ENCODE data around the gene TEAD1.

The TEAD1 gene

GRCh38 chr11:12789054-12789453 is 114.8 kb downstream of the TEAD1 start:
- H4K8ac ChIP-seq (ENCODE audit: low read depth, low read length), result no peak overlapping the region
- no peak overlapping the region for H3K9ac ChIP-seq (ENCODE audit: low read depth, low read length, poor library complexity)
- no peak for DNase-seq (ENCODE audit: low spot score)
- H3K14ac ChIP-seq (ENCODE audit: low read length), result no peak overlapping the region
- H2BK15ac ChIP-seq (ENCODE audit: low read length), result no peak overlapping the region
- no peaks in the 10 kb centered on the region for H3K27me3 ChIP-seq (ENCODE audit: control insufficient read depth in 3 of 3, insufficient read depth in 3 of 3, low read depth in 1 of 3, low read length in 3 of 3)
- no peak overlapping the region for H3K4me2 ChIP-seq (ENCODE audit: insufficient read depth, low read length, poor library complexity, severe bottlenecking)
- no peak overlapping the region for H3K4ac ChIP-seq (ENCODE audit: low read length)
- H3K79me1 ChIP-seq (ENCODE audit: low read depth, low read length), result peaks cover 8% of the 10 kb centered on the region
- peaks cover 3 to 31% of the 10 kb centered on the region in 2 donors for H3K36me3 ChIP-seq (replicated peaks in 1 of 2; ENCODE audit: control insufficient read depth in 2 of 2, insufficient read depth in 2 of 2, low read length in 2 of 2)
- no peaks in the 10 kb centered on the region for H3K9me3 ChIP-seq (replicated peaks in 1 of 2; ENCODE audit: control insufficient read depth in 2 of 2, insufficient read depth in 1 of 2, low read depth in 1 of 2, low read length in 2 of 2)
- H2AK5ac ChIP-seq (ENCODE audit: low read depth, low read length), result no peak overlapping the region
- H3K4me1 ChIP-seq (ENCODE audit: control insufficient read depth in 2 of 2, insufficient read depth in 1 of 2, low read depth in 1 of 2, low read length in 2 of 2), result peaks cover 3 to 19% of the 10 kb centered on the region in 2 donors
- H2BK12ac ChIP-seq (ENCODE audit: low read length), result no peak overlapping the region
- H3K27ac ChIP-seq (replicated peaks; ENCODE audit: low read length), result no peak overlapping the region
- H3K23ac ChIP-seq (ENCODE audit: low read depth, low read length, poor library complexity), result no peak overlapping the region
- no peak overlapping the region for H2AFZ ChIP-seq (ENCODE audit: low read length)
- no peak overlapping the region for H3K18ac ChIP-seq (ENCODE audit: low read length)
- no peak overlapping the region for H2BK5ac ChIP-seq (ENCODE audit: low read length)
- no peak overlapping the region for H4K91ac ChIP-seq (ENCODE audit: low read depth, low read length, poor library complexity)
- no peak overlapping the region for H2BK120ac ChIP-seq (ENCODE audit: low read depth, low read length)
- no peak overlapping the region for H3K4me3 ChIP-seq (ENCODE audit: low read length in 2 of 2)
- no CpG with 5 or more reads among the region's 1 CpG for WGBS, 2 donors (ENCODE audit: extremely low coverage in 2 of 2, insufficient read length in 2 of 2, insufficient replicate concordance in 1 of 2)

- Histone ChIP-seq H3K18ac (ENCODE audit: low read length) (peak overlapping the region; percentile 50), H2BK15ac (ENCODE audit: low read length) (no peak overlapping the region), H2AFZ (ENCODE audit: low read length) (no peak overlapping the region), H3K4ac (ENCODE audit: low read length) (no peak overlapping the region), H3K14ac (ENCODE audit: low read length) (no peak overlapping the region), H3K23ac (ENCODE audit: low read depth, low read length, poor library complexity) (peak overlapping the region; percentile 68), H3K27ac (replicated peaks; ENCODE audit: low read length) (no peak overlapping the region), H3K9ac (ENCODE audit: low read depth, low read length, poor library complexity) (no peak overlapping the region), H2AK5ac (ENCODE audit: low read depth, low read length) (no peak overlapping the region), H3K4me1 (ENCODE audit: control insufficient read depth in 2 of 2, insufficient read depth in 1 of 2, low read depth in 1 of 2, low read length in 2 of 2) (peaks cover 8 to 18% of the 10 kb centered on the region in 2 donors), H2BK5ac (ENCODE audit: low read length) (no peak overlapping the region), H3K4me3 (ENCODE audit: low read length in 2 of 2) (no peak overlapping the region), H3K36me3 (replicated peaks in 1 of 2; ENCODE audit: control insufficient read depth in 2 of 2, insufficient read depth in 2 of 2, low read length in 2 of 2) (peaks cover 3 to 35% of the 10 kb centered on the region in 2 donors), H3K9me3 (replicated peaks in 1 of 2; ENCODE audit: control insufficient read depth in 2 of 2, insufficient read depth in 1 of 2, low read depth in 1 of 2, low read length in 2 of 2) (no peaks in the 10 kb centered on the region), H3K4me2 (ENCODE audit: insufficient read depth, low read length, poor library complexity, severe bottlenecking) (no peak overlapping the region), H2BK12ac (ENCODE audit: low read length) (no peak overlapping the region), H3K27me3 (ENCODE audit: control insufficient read depth in 3 of 3, insufficient read depth in 3 of 3, low read depth in 1 of 3, low read length in 3 of 3) (no peaks in the 10 kb centered on the region), H4K8ac (ENCODE audit: low read depth, low read length) (no peak overlapping the region), H3K79me1 (ENCODE audit: low read depth, low read length) (peaks cover 8% of the 10 kb centered on the region), H4K91ac (ENCODE audit: low read depth, low read length, poor library complexity) (peak overlapping the region; percentile 20), H2BK120ac (ENCODE audit: low read depth, low read length) (no peak overlapping the region)
- no CpG with 5 or more reads among the region's 9 CpGs for WGBS, 2 donors (ENCODE audit: extremely low coverage in 2 of 2, insufficient read length in 2 of 2, insufficient replicate concordance in 1 of 2)
- DNase-seq (ENCODE audit: low spot score), result no peak
Observed at GRCh38 chr11:12789596-12790215, 115.5 kb downstream of the TEAD1 start.

GRCh38 chr11:12790861-12791616 is 116.8 kb downstream of the TEAD1 start:
- no CpG with 5 or more reads among the region's 5 CpGs for WGBS, 2 donors (ENCODE audit: extremely low coverage in 2 of 2, insufficient read length in 2 of 2, insufficient replicate concordance in 1 of 2)
- Histone ChIP-seq H4K8ac (ENCODE audit: low read depth, low read length) (no peak overlapping the region), H3K4me2 (ENCODE audit: insufficient read depth, low read length, poor library complexity, severe bottlenecking) (no peak overlapping the region), H2BK5ac (ENCODE audit: low read length) (no peak overlapping the region), H3K27ac (replicated peaks; ENCODE audit: low read length) (no peak overlapping the region), H2BK15ac (ENCODE audit: low read length) (no peak overlapping the region), H2BK120ac (ENCODE audit: low read depth, low read length) (no peak overlapping the region), H3K4me1 (ENCODE audit: control insufficient read depth in 2 of 2, insufficient read depth in 1 of 2, low read depth in 1 of 2, low read length in 2 of 2) (peaks cover 9 to 16% of the 10 kb centered on the region in 2 donors), H3K27me3 (ENCODE audit: control insufficient read depth in 3 of 3, insufficient read depth in 3 of 3, low read depth in 1 of 3, low read length in 3 of 3) (no peaks in the 10 kb centered on the region), H3K23ac (ENCODE audit: low read depth, low read length, poor library complexity) (no peak overlapping the region), H2AFZ (ENCODE audit: low read length) (no peak overlapping the region), H3K14ac (ENCODE audit: low read length) (no peak overlapping the region), H2BK12ac (ENCODE audit: low read length) (no peak overlapping the region), H3K79me1 (ENCODE audit: low read depth, low read length) (peaks cover 8% of the 10 kb centered on the region), H3K4ac (ENCODE audit: low read length) (no peak overlapping the region), H3K9ac (ENCODE audit: low read depth, low read length, poor library complexity) (no peak overlapping the region), H3K9me3 (replicated peaks in 1 of 2; ENCODE audit: control insufficient read depth in 2 of 2, insufficient read depth in 1 of 2, low read depth in 1 of 2, low read length in 2 of 2) (no peaks in the 10 kb centered on the region), H2AK5ac (ENCODE audit: low read depth, low read length) (no peak overlapping the region), H3K36me3 (replicated peaks in 1 of 2; ENCODE audit: control insufficient read depth in 2 of 2, insufficient read depth in 2 of 2, low read length in 2 of 2) (peaks cover 6 to 38% of the 10 kb centered on the region in 2 donors), H4K91ac (ENCODE audit: low read depth, low read length, poor library complexity) (no peak overlapping the region), H3K4me3 (ENCODE audit: low read length in 2 of 2) (no peak overlapping the region), H3K18ac (ENCODE audit: low read length) (no peak overlapping the region)
- no peak for DNase-seq (ENCODE audit: low spot score)

- no peak for DNase-seq (ENCODE audit: low spot score)
- H2BK120ac ChIP-seq (ENCODE audit: low read depth, low read length), result no peak overlapping the region
- no peak overlapping the region for H2BK5ac ChIP-seq (ENCODE audit: low read length)
- H3K14ac ChIP-seq (ENCODE audit: low read length), result no peak overlapping the region
- H3K4me2 ChIP-seq (ENCODE audit: insufficient read depth, low read length, poor library complexity, severe bottlenecking), result no peak overlapping the region
- peaks cover 8% of the 10 kb centered on the region for H3K79me1 ChIP-seq (ENCODE audit: low read depth, low read length)
- no peak overlapping the region for H4K91ac ChIP-seq (ENCODE audit: low read depth, low read length, poor library complexity)
- no peak overlapping the region for H2BK12ac ChIP-seq (ENCODE audit: low read length)
- H2AFZ ChIP-seq (ENCODE audit: low read length), result no peak overlapping the region
- no peak overlapping the region for H3K27ac ChIP-seq (replicated peaks; ENCODE audit: low read length)
- no peaks in the 10 kb centered on the region for H3K9me3 ChIP-seq (replicated peaks in 1 of 2; ENCODE audit: control insufficient read depth in 2 of 2, insufficient read depth in 1 of 2, low read depth in 1 of 2, low read length in 2 of 2)
- no peak overlapping the region for H3K9ac ChIP-seq (ENCODE audit: low read depth, low read length, poor library complexity)
- H3K36me3 ChIP-seq (replicated peaks in 1 of 2; ENCODE audit: control insufficient read depth in 2 of 2, insufficient read depth in 2 of 2, low read length in 2 of 2), result peaks cover 6 to 42% of the 10 kb centered on the region in 2 donors
- no peak overlapping the region for H3K23ac ChIP-seq (ENCODE audit: low read depth, low read length, poor library complexity)
- no peak overlapping the region for H2BK15ac ChIP-seq (ENCODE audit: low read length)
- H3K4me3 ChIP-seq (ENCODE audit: low read length in 2 of 2), result no peak overlapping the region
- no peak overlapping the region for H2AK5ac ChIP-seq (ENCODE audit: low read depth, low read length)
- no peak overlapping the region for H3K18ac ChIP-seq (ENCODE audit: low read length)
- no peaks in the 10 kb centered on the region for H3K27me3 ChIP-seq (ENCODE audit: control insufficient read depth in 3 of 3, insufficient read depth in 3 of 3, low read depth in 1 of 3, low read length in 3 of 3)
- H3K4ac ChIP-seq (ENCODE audit: low read length), result no peak overlapping the region
- H4K8ac ChIP-seq (ENCODE audit: low read depth, low read length), result no peak overlapping the region
- peaks cover 8 to 9% of the 10 kb centered on the region in 2 donors for H3K4me1 ChIP-seq (ENCODE audit: control insufficient read depth in 2 of 2, insufficient read depth in 1 of 2, low read depth in 1 of 2, low read length in 2 of 2)
Observed at GRCh38 chr11:12792018-12792417, 117.8 kb downstream of the TEAD1 start.

All from neuronal stem cell (in vitro differentiated cells).